GM12891 (cell line): ENCODE results near the gene CGNL1.

Experiments used
- POLR2A ChIP-seq: IDR thresholded peaks from 2 replicates; pipeline ENCODE4 v1.6.1; 2011; ENCODE audit warnings: low read depth, low read length, control low read depth
- SPI1 ChIP-seq: IDR thresholded peaks from 2 replicates; pipeline ENCODE4 v1.6.1; 2011; ENCODE audit warnings: low read depth, low read length, control low read depth

GRCh38 chr15:57410373-57410772 lies 34.1 kb downstream of the CGNL1 start:
- TF ChIP-seq POLR2A (no peak), SPI1 (no peak)
